Renal cortical epithelial cell (primary cell): ENCODE results near the gene TSN. TPM values are rescaled to one million over a fixed set of nuclear protein-coding genes. Genes with fewer than 3 reads are reported as not detected.

Experiments used
- DNase-seq: peaks from one replicate; pipeline ENCODE4 v3.0.0-alpha.2; 2011; ENCODE audit warnings: low read depth
- total RNA-seq: library from RNA; depleted of rRNA; stranded (reverse); fragments of >200 nt; gene quantifications from 2 replicates; pipeline ENCODE4 v1.2.3, GENCODE V29; 2014

The TSN gene
- total RNA-seq, 1 donor from 2014 or later = 83.8 TPM

- DNase-seq = peak; percentile 88
Observed at GRCh38 chr2:121746071-121746578, 9.3 kb upstream of the TSN start.

- peak; percentile 29 for DNase-seq
Observed at GRCh38 chr2:121748202-121748601, 7.2 kb upstream of the TSN start.

GRCh38 chr2:121754851-121755236 lies 607 bp upstream of the TSN start:
- no peak for DNase-seq

- DNase-seq = no peak
Observed at GRCh38 chr2:121764681-121765228, 9.3 kb downstream of the TSN start.

GRCh38 chr2:121766624-121767023 lies 11.2 kb downstream of the TSN start:
- no peak for DNase-seq

- no peak for DNase-seq
Observed at GRCh38 chr2:121768143-121768755, 12.8 kb downstream of the TSN start.

GRCh38 chr2:121771976-121772742 lies 16.7 kb downstream of the TSN start:
- DNase-seq = peak; percentile 54

GRCh38 chr2:121774235-121774634 lies 18.8 kb downstream of the TSN start:
- no peak for DNase-seq

- no peak for DNase-seq
Observed at GRCh38 chr2:121776361-121776760, 20.9 kb downstream of the TSN start.

GRCh38 chr2:121776885-121777698 lies 21.6 kb downstream of the TSN start:
- no peak for DNase-seq

- DNase-seq = no peak
Observed at GRCh38 chr2:121777699-121778058, 22.2 kb downstream of the TSN start.

- DNase-seq = no peak
Observed at GRCh38 chr2:121778741-121779487, 23.5 kb downstream of the TSN start.

GRCh38 chr2:121783180-121783579 lies 27.7 kb downstream of the TSN start:
- no peak for DNase-seq

- no peak for DNase-seq
Observed at GRCh38 chr2:121788685-121789084, 33.2 kb downstream of the TSN start.

- peak; percentile 97 for DNase-seq
Observed at GRCh38 chr2:121790276-121790956, 35.0 kb downstream of the TSN start.

- no peak for DNase-seq
Observed at GRCh38 chr2:121791290-121791689, 35.8 kb downstream of the TSN start.

GRCh38 chr2:121791801-121792221 lies 36.4 kb downstream of the TSN start:
- no peak for DNase-seq

- no peak for DNase-seq
Observed at GRCh38 chr2:121793816-121794215, 38.4 kb downstream of the TSN start.

- no peak for DNase-seq
Observed at GRCh38 chr2:121794233-121794632, 38.8 kb downstream of the TSN start.

- DNase-seq = no peak
Observed at GRCh38 chr2:121796239-121796638, 40.8 kb downstream of the TSN start.

- DNase-seq = no peak
Observed at GRCh38 chr2:121798617-121799016, 43.2 kb downstream of the TSN start.
